Breast epithelium (tissue), 4 donors: Measurements from ENCODE around the gene FSD2. TPM values are rescaled to one million over a fixed set of nuclear protein-coding genes. Genes with fewer than 3 reads are reported as not detected.

Source experiments
- DNase-seq, 2 donors: peaks; one replicate each; pipeline ENCODE4 v3.0.0-alpha.2; 2019; ENCODE audit warnings: low spot score in 2 of 2
- H3K27ac ChIP-seq, 2 donors: fragments of 200-600 bp; sonication (generic) in 1 of 2; one replicate each; pipeline ENCODE4 v1.5.1; 2016 to 2019; ENCODE audit warnings: mild to moderate bottlenecking in 1 of 2
- H3K27me3 ChIP-seq, 2 donors: fragments of 200-600 bp; sonication (generic) in 1 of 2; one replicate each; pipeline versions ENCODE4 v1.5.1 to v1.6.0; 2017 to 2019; ENCODE audit warnings: control low read depth in 1 of 2, mild to moderate bottlenecking in 1 of 2
- H3K36me3 ChIP-seq: fragments of 200-600 bp; one replicate; pipeline ENCODE4 v1.5.1; 2019
- H3K4me1 ChIP-seq, 2 donors: fragments of 200-600 bp; sonication (generic); one replicate each; pipeline ENCODE4 v1.5.1; 2016 to 2019; ENCODE audit warnings: control low read depth in 1 of 2
- H3K4me3 ChIP-seq, 3 donors: fragments of 200-600 bp; sonication (generic); 1 replicate in 2 of 3; 2 replicates in 1 of 3; pipeline ENCODE4 v1.5.1; 2016 to 2019; ENCODE audit warnings: mild to moderate bottlenecking in 3 of 3, moderate library complexity in 2 of 3
- H3K9me3 ChIP-seq, 2 donors: fragments of 200-600 bp; sonication (generic) in 1 of 2; one replicate each; pipeline ENCODE4 v1.5.1; 2016 to 2019; ENCODE audit warnings: control low read depth in 1 of 2
- CTCF ChIP-seq, 3 donors: fragments of 450-650 bp; IDR thresholded peaks; one replicate each; pipeline ENCODE4 v1.5.1; 2016 to 2017; ENCODE audit warnings: antibody characterized with exemption in 3 of 3, mild to moderate bottlenecking in 3 of 3, moderate library complexity in 3 of 3
- POLR2A ChIP-seq: fragments of 450-650 bp; IDR thresholded peaks from one replicate; pipeline ENCODE4 v1.6.1; 2016; ENCODE audit warnings: antibody characterized with exemption, mild to moderate bottlenecking, moderate library complexity
- POLR2AphosphoS5 ChIP-seq, 3 donors: sonication (generic); formaldehyde crosslinking; IDR thresholded peaks; one replicate each; pipeline ENCODE4 v1.6.1; 2017; ENCODE audit warnings: antibody characterized with exemption in 3 of 3
- intact Hi-C: fragments of 100-400 bp; cut with DNase I; formaldehyde crosslinking; loops from one replicate; pipeline ENCODE4 v1.15.1; 2023; ENCODE audit warnings: low total_unique reads
- total RNA-seq, 3 donors: library from RNA; depleted of rRNA; stranded (reverse); fragments of >200 nt; gene quantifications; one replicate each; pipeline ENCODE4 v1.1.0, GENCODE V29; 2016

FSD2 gene
- total RNA-seq, 3 donors from 2014 or later, result under 0.01 to 1.6 TPM; not detected in 1

DNA sequence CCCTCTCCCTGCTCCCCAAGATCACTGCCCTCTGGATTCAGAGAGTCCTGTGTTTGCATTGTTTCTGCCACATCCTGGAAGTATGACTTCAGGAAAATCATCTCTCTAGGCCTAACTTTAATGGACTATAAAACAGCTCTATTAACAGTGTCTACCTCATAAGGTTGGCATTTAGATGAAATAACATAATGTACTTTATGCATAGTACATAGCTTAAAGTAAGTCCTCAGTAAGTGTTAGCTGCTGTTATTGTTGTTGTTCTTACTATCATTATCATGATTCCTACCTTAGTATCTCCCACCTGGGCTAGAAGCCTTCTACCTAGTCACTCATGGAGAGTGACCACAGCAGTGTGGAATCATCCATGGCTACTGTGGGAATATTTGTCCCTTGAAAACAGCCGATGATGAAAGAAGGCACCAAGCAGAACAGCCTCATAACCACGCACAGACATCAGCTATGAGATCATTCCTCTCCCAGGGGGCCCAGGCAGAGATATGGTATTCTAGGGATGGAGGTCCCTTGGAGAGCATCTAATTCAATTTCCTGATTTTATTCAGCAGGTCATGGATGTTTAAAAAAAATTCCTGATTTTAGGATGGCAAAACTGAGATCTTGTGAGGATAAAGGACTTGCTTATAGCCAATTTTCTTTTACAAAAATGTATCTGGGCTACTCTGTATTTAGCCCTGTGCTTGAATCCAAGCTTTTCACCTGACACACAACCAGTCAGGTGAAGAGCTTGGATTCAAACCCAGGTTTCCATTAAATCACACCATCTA is 1.9 kb downstream of the FSD2 start:
- TF ChIP-seq CTCF (IDR thresholded peaks at IDR 0.05), result no peak
- no peak for TF ChIP-seq POLR2A
- TF ChIP-seq POLR2AphosphoS5 (IDR thresholded peaks at IDR 0.05), result no peak
- no peaks in the 10 kb centered on the region for H3K9me3 ChIP-seq
- no peaks in the 10 kb centered on the region for H3K4me1 ChIP-seq
- intact Hi-C loops, result no loop called here
- H3K36me3 ChIP-seq, result no peaks in the 10 kb centered on the region
- H3K27me3 ChIP-seq, result no peaks in the 10 kb centered on the region
- no peak overlapping the region for H3K27ac ChIP-seq
- no peak overlapping the region for H3K4me3 ChIP-seq
- no peak for DNase-seq

GRCh38 chr15:82802497-82802896 is 3.4 kb downstream of the FSD2 start:
- TF ChIP-seq CTCF (IDR thresholded peaks at IDR 0.05) (no peak), POLR2A (no peak), POLR2AphosphoS5 (IDR thresholded peaks at IDR 0.05) (no peak)
- Histone ChIP-seq H3K4me3 (no peak overlapping the region), H3K27me3 (no peaks in the 10 kb centered on the region), H3K4me1 (no peaks in the 10 kb centered on the region), H3K9me3 (no peaks in the 10 kb centered on the region), H3K27ac (no peak overlapping the region), H3K36me3 (no peaks in the 10 kb centered on the region)
- intact Hi-C loops, result no loop called here
- DNase-seq, result no peak

- no peak for TF ChIP-seq POLR2AphosphoS5 (IDR thresholded peaks at IDR 0.05)
- TF ChIP-seq POLR2A, result no peak
- TF ChIP-seq CTCF (IDR thresholded peaks at IDR 0.05), result no peak
- Histone ChIP-seq H3K4me1 (no peaks in the 10 kb centered on the region), H3K36me3 (no peaks in the 10 kb centered on the region), H3K27ac (no peak overlapping the region), H3K9me3 (no peaks in the 10 kb centered on the region), H3K27me3 (no peaks in the 10 kb centered on the region), H3K4me3 (no peak overlapping the region)
- intact Hi-C loops, result no loop called here
- DNase-seq, result no peak
Observed at GRCh38 chr15:82799183-82799841, 6.6 kb downstream of the FSD2 start.

GRCh38 chr15:82798531-82799166 is 7.2 kb downstream of the FSD2 start:
- Histone ChIP-seq H3K27ac (no peak overlapping the region), H3K4me3 (no peak overlapping the region), H3K9me3 (no peaks in the 10 kb centered on the region), H3K4me1 (no peaks in the 10 kb centered on the region), H3K36me3 (no peaks in the 10 kb centered on the region), H3K27me3 (no peaks in the 10 kb centered on the region)
- no peak for TF ChIP-seq POLR2A
- TF ChIP-seq POLR2AphosphoS5 (IDR thresholded peaks at IDR 0.05), result no peak
- no peak for TF ChIP-seq CTCF (IDR thresholded peaks at IDR 0.05)
- DNase-seq, result no peak
- intact Hi-C loops, result no loop called here

DNA sequence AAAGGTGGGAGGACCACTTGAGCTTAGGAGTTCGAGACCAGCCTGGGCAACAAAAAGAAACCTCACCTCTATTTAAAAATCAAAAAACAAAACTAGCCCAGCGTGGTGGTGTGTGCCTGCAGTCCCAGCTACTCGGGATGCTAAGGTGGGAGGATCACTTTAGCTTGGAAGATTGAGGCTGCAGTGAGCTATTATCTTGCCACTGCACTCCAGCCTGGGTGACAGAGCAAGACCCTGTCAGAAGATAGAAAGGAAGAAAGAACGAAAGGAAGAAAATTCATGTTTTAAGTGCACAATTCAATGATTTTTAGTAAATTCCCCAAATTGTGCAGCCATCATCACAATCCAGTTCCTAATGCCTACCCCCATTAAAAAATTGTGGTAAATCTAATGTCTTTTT is 7.8 kb downstream of the FSD2 start:
- H3K4me3 ChIP-seq, result no peak overlapping the region
- no peaks in the 10 kb centered on the region for H3K9me3 ChIP-seq
- no peak overlapping the region for H3K27ac ChIP-seq
- intact Hi-C loops, result no loop called here
- H3K36me3 ChIP-seq, result no peaks in the 10 kb centered on the region
- H3K4me1 ChIP-seq, result no peaks in the 10 kb centered on the region
- no peak for DNase-seq
- H3K27me3 ChIP-seq, result no peaks in the 10 kb centered on the region
- TF ChIP-seq CTCF (IDR thresholded peaks at IDR 0.05), result no peak
- TF ChIP-seq POLR2A, result no peak
- TF ChIP-seq POLR2AphosphoS5 (IDR thresholded peaks at IDR 0.05), result no peak
